ENCODE measurements around the gene DROSHA.

DNA sequence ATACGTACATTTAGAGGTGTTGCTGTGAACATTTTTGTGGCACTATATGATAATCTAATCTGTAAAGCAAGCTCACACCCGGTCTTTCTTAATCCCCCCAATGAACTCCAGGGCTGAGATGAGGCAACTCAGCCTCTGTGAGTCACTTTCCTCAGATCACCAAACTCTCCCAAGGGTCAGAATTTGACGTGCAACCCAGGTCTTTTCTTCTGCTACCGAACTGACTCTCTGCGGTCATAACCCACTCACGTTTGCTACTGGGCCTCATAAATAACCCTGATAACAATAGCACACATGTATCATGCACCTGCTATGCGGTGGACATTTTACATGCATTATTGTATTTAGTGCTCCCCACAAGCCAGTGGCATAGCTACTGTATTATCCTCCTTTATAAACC, 153.1 kb downstream of the DROSHA start:
- TF ChIP-seq, protein P1, sequence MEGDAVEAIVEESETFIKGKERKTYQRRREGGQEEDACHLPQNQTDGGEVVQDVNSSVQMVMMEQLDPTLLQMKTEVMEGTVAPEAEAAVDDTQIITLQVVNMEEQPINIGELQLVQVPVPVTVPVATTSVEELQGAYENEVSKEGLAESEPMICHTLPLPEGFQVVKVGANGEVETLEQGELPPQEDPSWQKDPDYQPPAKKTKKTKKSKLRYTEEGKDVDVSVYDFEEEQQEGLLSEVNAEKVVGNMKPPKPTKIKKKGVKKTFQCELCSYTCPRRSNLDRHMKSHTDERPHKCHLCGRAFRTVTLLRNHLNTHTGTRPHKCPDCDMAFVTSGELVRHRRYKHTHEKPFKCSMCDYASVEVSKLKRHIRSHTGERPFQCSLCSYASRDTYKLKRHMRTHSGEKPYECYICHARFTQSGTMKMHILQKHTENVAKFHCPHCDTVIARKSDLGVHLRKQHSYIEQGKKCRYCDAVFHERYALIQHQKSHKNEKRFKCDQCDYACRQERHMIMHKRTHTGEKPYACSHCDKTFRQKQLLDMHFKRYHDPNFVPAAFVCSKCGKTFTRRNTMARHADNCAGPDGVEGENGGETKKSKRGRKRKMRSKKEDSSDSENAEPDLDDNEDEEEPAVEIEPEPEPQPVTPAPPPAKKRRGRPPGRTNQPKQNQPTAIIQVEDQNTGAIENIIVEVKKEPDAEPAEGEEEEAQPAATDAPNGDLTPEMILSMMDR (IDR thresholded peaks at IDR 0.05; ENCODE audit: poor library complexity), result no peak
- TF ChIP-seq EZH2phosphoT487 (IDR thresholded peaks at IDR 0.05; ENCODE audit: low read depth, severe bottlenecking, unreplicated experiment) (no peak), EZH2 (IDR thresholded peaks at IDR 0.05; ENCODE audit: borderline replicate concordance) (no peak)

All from hepatocyte (in vitro differentiated cells).